Dermis blood vessel endothelial cell (primary cell): Measurements from ENCODE around the gene NEDD8. TPM values are rescaled to one million over a fixed set of nuclear protein-coding genes. Genes with fewer than 3 reads are reported as not detected.

Experiments used
- DNase-seq: peaks from one replicate; pipeline ENCODE4 v3.0.0; 2010
- total RNA-seq: library from RNA; depleted of rRNA; stranded (reverse); fragments of >200 nt; gene quantifications from 2 replicates; pipeline ENCODE4 v1.2.3, GENCODE V29; 2014

NEDD8 gene
- total RNA-seq, 1 donor from 2014 or later, result 197 TPM

DNA sequence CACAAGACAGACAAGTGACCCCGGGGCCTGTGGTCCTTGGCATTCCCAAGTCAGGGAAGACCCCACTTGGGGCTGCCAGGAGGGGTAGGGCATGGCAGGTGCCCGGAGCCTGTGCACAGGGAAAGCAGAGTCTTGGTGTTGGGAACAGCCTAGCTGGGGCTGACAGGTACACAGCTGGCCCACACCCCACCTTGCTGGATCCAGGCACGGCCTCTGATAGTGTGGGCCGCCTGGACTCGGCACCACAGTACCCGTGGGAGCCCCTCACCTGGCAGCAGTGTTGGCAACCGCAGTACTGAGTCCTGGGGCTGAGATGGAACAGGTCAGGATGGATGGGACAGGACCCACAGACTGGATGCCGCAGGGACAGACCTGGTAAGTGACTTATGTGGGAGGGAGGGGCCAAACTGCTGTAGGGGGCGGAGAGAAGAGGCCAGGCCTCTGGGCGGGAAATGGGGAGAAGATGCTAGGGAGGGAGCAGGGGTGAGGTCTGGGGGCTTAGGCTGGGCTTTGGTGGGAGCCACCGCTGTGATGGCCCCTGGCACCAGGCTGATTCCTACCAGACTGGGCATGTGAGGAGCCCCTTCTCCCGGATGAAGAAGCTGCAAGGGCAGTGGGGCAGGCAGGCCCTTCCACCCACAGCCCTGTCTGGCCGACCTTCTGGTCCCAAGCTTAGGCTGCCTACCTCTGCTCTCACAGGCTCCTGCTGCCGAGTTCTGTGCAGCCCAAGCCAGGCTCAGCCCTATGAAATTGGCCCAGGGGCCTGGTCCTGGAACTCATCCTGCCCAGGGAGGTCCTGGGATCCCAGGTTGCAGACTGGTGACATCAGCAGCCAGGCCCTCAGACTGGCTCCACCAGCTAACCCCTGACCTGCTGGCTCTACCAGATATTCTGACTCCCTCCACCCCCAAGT lies 30.9 kb upstream of the NEDD8 start, which contains the start of gene TGM1:
TSS of gene TGM1 (minus strand) at position 357 of the 913 bp plus-strand sequence. CDS start 825 bp downstream, outside the sequence.
- no peak for DNase-seq

DNA sequence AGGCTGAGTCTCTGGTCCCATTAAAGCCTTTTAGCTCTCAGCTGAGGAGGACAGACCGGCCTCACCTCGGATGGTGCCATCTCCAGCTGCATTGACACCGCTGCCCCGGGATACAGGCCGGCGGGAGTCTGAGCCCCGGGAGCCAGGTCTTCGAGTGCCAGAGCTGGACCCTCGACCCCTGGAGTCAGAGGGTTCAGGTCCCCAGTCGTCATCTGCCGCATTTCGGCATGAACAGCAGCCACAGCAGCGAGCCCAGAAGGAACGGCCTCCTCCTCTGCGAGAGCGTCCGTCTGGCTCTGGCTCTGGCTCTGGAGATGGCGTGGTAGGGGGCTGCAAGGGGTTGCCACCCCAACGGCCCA lies 29.8 kb upstream of the NEDD8 start:
- no peak for DNase-seq

DNA sequence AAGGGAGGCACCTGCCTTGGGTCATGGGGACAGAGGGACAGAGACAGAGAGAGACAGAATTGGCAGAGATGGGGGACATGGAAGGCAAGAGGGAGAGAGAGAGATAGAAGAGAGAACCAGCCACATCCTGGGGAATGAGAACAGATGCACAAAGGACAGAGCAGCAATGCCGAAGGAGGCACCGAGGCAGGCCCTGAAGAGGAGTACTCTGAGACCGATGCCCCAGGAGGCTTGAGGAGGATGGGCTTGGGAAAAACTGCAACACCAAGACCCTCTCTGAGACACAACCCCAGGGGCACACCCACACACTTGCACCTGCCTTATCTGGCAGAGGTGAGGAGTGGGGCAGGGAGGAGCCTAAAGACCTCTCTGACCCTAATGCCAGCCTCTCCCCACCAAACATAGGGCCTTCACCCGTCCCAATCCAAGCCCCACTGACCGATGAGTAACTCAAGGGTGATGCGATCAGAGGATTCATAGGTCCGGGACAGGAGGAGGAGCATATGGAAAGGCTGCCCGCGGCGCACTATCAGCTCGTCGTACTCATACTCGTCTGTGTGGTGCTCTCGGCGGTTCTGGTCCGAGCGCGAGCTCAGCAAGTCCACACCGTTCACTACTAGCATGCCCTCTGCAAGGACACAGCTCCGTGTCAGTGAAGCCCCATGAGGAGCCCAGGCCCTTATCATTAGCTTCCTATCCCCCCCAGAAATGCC lies 29.2 kb upstream of the NEDD8 start:
- no peak for DNase-seq

DNA sequence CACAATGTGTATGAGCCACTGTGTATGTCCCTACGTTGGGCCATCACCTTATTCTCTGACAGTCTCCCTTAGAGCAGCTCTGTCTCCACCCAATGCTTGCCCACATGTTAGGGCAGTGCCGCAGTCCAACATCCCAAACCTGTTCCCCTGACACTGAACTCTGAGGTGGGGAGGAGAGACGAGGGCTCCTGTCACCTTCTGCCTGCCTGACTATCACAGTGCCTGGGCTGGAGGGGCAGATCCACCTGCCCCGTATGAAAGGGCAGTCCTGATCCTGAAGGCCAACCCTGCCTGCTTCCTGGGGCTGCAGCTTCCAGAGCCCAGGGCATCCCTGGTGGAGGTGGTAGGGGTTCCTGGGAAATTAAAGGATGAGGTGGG lies 28.6 kb upstream of the NEDD8 start:
- DNase-seq, result no peak

DNA sequence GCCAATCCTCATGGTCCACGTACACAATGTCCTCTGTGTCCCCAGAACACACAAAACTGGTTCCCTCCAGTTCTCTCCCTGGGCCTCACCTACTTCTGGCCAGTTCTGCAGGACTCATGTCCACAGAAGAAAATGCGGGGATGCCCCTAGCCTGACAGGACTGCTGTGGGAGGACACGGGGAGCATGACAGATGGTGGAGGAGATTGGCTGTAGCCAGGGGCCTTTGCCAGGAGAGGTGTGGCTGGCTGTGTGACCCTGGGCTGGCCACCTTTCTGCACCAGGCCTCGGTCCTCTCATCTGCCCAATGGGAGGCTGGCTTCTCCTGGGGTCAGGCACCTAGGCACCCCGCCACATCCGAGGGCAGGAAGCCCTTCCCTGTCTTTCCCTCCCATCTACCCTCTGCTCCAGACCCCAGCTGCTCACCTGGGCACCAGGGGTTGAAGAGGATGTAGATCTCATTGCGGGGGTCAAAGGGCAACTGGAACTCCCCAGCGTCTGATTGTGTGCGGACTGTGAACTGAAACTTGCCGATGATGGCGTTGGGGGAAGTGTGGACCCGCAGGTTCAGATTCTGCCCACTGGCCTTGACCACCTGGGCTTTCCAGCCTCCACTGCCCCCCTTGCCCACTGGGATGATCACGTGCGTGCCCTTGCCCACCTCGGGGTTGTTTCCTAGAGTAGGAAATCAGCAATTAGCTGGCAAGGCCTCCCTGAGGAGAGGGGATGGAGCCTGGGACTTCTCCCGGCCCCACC lies 28.0 kb upstream of the NEDD8 start:
- DNase-seq, result no peak

DNA sequence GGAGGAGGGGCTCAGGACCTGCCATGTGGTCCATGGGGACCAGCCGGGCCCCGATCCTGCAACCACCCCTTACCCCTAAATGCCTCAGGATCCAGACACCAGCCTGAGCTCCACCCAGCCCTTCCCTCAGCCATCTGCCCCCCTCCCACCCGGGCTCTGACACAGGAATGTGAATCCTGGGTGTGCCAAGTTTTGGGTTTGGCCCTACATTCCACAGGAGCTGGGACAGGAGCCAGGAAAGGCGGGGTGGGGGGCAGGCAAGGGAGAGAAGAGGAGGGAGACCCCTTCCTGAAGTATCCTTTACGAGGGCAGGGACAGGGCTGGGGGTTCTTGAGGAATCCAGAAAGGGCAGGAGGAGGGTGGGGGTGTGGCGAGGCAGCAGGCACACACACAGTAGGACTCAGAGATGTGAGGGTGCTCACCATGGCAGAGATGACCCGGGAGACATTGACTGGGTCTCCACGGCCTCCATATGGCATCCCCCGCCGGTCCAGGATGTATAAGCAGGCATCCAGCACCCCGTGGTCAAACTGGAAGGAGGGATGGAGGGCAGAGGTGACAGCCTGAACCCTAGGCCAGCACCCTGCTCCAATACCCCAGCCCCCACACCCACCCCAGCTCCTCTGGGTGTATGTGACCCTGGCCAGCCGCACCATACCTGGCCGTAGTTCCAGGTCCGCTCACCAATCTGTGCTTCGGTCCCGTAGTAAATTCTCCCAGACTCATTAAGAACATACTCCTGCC lies 27.3 kb upstream of the NEDD8 start:
- no peak for DNase-seq

DNA sequence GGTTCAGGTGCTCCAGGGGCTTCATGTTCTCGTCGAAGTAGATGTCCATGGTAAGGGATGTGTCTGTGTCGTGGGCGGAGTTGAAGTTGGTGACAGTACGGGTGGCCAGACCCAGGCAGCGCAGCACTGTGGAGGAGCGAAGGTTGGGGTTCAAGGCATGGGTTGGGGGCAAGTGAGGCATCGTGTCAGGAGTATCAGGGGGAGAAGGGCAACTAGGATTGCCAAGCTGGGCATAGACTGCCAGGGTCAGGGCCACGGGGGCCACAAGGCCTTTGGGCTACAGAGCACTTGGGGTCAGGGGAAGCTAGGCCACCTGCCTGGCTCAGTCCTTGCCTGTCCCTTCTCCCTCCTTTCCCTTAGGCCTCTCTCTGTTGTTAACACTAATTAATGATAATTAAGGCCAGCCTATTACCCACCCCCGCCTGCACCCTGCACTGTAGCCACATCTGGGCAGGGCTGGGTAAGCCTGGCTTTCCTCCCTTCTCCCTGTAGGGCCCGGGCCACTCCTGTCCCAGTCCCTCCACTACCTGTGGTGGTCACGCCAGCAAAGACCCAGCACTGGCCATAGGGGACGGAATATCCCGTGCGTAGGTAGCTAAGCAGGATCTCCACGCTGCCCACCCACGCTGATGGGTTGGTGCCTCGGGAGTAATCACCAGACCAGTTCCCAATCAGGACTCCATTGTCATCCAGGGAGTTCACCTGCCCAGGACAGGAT lies 26.5 kb upstream of the NEDD8 start:
- DNase-seq, result no peak

DNA sequence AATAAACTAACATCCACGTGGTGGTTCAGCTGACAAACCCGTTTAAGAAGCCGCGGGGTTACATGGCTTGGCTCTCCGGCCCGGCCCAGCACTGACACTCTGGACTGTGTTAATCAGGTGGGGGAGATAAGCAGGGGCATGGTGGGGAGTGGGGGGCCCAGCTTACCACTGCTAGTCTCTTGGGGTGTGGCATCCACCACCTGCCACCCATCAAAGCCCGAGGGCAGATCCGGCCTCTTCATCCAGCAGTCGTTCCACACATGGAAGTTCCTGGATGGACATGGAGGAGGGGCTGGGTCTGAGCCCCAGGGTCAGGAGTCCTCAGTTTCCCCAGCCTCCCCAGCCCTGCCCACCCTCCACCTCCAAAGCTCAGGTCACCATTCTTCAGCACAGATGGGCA lies 26.0 kb upstream of the NEDD8 start:
- DNase-seq, result no peak

DNA sequence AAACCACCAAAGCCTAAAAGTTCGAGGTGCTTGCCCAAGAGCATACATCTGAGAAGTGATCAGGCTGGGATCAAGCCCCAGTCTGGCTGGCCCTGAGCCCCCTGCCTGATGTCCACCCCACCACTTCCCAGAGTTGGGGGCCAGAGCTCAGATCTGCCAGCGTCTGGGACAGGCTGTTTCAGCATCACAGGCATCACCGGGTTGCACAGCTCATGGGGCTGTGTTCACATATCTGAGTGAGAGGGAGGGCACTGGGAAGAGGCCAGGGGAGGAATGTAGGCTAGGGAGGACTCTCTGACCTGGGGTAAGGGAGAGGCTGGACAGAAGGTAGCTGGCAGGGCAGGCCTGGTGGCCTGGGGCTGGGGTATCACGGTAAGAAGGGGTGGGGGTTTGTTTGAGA lies 24.8 kb upstream of the NEDD8 start:
- DNase-seq, result no peak

DNA sequence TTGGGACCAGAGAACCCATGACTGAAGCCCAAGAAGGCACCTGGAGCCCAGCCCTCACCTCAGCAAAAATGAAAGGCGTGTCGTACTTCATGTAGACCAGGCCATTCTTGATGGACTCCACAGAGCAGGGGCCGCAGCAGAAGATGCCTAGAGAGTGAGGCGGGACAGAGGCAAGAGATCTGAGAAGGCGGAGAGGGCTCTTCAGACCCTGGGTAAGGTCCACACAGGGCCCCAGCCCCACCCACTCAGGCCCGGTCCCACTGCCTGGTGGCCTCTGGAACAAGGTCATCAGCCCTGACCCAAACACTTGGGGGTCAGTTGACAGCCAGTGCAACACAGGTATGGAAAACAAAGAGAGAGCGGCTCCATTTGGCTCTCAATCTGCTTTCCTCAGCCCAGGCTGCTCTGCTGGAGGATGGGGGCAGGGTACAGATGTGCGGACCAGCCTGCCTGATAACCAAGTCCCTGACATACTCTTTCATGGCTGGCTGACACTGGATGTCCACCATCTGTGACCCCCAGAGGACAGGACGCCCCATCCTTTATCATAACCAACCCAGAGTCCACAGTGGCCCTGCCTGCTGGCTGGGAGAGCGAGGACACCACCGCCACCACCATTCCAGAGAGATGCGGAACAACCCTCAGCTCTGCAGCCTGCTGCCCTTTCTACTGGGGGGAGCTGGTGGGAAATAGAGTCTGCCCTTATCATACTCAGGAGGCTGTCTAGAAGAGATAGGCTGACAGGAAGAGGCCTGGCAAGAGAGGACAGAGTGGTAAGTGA lies 24.0 kb upstream of the NEDD8 start:
- DNase-seq, result no peak

DNA sequence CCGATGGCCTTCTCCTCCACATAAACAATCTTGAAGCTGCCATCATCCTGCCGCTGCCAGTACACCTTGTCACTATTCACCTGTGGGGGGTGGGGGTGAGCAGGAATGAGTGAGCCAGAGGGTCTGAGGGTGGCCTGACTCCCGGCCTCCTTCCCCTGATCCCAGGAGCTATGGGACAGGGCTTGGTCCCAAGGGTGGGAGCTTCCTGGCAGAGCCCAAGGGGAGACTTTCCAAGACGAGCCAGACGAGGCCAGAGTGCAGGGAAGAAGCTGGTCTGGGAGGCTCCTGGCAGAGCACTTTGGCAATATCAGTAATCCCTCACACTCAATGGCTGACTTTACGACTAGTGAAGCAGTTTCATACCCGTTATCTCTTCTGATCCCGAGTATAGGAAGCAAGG lies 23.3 kb upstream of the NEDD8 start:
- no peak for DNase-seq

DNA sequence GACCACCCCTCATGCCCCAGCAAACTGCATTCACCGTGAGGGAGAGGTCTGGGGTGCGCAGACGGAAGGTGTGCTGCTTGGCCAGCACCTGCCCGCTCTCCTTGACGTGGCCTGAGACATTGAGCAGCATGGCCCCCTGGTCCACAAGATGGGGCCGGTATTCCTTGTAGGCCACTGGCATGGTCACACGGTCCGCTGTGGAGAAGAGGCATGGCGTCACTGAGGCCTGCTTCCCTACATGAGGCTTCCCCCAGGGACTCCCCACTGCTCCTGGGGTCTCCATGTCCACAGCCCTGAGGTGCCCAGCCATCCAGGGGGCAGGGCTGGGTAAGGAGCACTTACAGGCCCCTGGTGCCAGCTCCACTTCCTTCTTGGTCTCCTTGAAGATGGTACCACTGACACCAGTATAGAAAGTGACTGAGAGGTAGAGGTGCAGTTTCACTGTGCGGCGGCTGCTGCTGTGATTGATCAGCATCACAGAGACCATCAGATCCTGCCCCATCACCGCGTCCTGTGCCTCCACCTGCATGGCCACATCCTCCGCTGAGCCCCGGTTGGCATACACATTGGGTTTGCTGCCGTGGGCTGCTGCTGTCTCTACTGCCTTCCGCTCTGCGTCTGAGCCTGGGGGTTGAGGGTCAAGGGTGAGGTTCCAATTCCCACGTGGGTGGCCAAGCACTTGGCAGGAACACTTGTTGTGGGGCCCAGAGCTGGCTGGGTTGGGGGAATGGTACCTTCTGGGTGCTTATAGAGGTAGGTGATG lies 22.6 kb upstream of the NEDD8 start:
- no peak for DNase-seq

DNA sequence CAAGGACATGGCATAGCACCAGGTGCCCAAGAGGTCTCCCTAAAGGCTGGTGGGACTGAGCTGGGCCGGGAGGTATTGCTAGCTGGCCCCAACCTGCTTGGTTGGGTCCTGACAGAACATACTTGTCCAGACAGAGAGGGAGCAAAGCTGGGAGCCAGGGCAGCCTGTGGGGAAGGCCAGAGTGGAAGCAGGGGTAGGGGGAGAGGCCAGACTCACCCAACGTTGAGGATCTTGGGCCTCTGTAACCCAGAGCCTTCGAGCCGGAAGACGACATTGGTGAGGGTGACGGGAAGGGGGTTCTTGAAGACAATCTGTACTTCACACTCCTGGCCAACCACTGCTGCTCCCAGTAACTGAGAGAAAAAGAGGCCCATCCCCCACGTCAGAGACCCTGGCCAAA lies 21.8 kb upstream of the NEDD8 start:
- DNase-seq, result no peak

DNA sequence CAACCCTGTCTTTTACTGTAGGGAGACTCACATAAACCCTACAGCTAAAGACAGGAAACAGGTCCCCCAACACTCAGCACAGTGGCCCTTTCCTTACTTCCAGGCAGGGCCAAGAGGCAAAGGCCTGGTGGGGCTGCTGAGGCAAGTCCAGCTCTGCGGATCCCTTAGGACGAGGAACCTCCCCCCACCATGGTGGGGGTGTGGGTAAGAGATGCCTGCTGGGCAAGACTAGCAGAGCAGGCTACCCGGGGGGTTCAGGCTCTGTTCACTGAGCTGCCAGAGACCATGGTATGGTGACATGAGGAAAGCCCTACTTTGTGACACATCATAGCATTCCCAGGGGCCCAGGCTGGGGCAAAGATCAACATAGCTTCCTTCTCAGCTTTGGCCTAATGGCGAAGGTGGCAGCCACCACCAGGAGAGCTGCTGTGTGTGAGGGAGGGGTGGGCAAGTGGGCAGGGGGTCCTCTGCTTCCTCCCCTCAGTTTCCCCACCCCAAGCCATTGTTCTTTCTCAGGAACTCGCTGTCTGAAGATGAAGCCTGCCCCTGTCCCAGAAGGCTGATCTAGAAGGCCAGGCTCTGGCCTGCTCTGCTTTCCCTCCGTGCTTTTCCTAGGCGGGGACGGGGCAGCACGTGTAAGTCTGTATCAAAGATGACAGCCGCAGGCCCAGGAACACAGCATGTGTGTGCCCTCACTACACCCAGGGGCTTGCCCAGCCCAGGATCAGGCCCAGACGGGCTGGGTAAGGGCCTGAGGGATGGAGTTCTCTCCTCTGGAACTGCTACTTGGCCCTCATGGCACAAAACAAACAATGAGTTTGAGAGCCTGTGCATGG lies 20.3 kb upstream of the NEDD8 start:
- no peak for DNase-seq

DNA sequence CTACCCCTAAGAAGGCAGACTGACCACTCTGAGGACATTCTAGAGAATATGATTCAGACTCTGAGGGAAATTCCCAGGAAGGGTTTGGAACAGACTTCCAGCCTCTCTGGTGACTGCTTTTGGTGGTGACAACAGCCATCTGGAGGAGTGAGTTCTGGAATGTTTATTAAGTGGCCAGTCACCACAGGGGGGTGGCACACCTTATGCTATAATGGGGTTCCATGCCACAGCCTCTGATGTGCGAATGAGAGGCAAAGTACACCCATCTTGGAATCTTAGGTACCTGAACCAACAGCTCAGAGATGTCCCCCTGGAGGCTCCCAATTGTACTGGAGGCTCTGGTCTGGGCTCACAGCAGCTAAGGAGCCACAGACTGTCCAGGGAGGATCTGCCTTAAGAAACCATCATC lies 19.7 kb upstream of the NEDD8 start:
- DNase-seq, result peak; percentile 45

DNA sequence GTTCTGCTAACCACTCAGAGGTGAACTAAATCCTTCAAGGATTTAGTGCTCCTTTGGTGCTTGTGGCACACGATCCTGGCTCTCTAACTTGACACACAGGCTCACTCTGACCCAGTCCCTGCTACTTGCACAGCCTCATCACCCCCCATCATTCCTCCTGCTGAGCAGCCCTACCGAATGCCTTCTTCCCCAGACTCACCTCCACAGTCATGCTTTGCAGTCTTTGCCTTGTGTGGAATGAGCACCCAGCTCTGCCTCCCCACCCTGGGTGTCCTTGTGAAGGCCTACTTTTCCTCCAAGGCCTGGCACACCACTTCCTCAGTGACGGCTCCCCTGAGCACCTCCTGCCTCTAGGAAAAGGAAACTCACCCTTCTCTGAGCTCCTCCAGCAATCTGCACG lies 18.2 kb upstream of the NEDD8 start:
- DNase-seq, result no peak

DNA sequence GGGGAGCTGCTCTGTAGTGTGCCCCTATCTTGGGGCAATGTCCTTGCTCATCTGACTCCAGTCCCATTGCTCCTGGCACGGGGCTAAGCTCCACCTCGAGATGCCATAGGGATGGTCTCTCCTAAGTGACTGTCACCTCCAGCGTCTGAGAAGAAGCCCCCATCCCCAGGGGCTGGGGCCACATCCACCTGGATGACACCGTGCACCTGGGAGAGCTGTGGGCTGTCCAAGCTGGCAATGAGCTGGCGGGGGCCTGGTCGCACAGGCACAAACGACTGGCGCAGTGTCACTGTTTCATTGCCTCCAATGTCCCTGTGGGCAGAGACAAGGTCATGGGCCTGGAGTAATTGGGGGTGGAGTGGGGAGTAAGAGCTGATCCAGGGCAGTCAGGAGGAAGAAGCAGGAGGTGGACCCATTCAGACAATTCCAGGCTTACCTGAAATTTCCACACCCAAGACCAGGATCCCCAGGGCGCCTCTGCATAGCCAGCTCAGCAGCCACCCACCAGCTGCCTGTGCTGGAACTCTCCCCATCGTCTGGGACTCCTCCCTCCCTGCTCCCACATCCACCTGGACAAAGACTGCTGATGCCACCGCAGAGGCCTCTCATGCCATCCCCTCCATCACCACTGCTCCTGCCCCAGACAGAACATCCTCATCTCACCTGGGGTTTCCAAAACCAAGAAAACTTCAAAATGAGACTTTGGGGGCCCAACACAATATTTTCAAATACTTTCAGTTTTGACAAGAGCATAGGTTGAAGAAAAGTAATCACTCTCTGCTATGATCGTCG lies 17.3 kb upstream of the NEDD8 start:
- DNase-seq, result no peak

DNA sequence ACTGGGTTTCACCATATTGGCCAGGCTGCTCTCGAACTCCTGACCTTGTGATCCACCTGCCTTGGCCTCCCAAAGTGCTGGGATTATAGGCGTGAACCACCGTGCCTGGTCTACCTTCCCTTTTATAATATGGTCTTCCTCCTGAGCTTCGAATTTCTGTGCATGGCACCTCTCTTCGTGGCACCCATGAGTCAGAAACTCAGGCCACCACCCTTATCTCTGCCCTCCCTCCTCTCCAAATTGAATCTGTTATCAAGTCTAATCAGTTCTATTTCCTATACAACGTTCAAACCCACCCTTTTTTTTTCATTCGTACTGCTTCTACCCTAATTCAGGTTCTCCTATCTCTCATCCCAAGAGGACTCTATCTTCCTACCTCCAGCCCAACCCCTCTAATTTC lies 15.3 kb upstream of the NEDD8 start:
- DNase-seq, result no peak
